Ishikawa (cell line): ENCODE results near the gene CDHR3.

Experiments used
- CEBPB ChIP-seq: IDR thresholded peaks from 2 replicates; pipeline ENCODE4 v1.6.1; 2012
- CREB1 ChIP-seq: IDR thresholded peaks from 2 replicates; pipeline ENCODE4 v1.6.1; 2012; ENCODE audit warnings: low read depth
- EGR1 ChIP-seq: IDR thresholded peaks from 2 replicates; pipeline ENCODE4 v1.6.1; 2012
- EP300 ChIP-seq: IDR thresholded peaks from 2 replicates; pipeline ENCODE4 v1.6.1; 2012; ENCODE audit warnings: borderline replicate concordance
- FOXM1 ChIP-seq: IDR thresholded peaks from 2 replicates; pipeline ENCODE4 v1.6.1; 2012; ENCODE audit warnings: low read depth, borderline replicate concordance
- MAX ChIP-seq: IDR thresholded peaks from 2 replicates; pipeline ENCODE4 v1.6.1; 2012
- RAD21 ChIP-seq: IDR thresholded peaks from 2 replicates; pipeline ENCODE4 v1.6.1; 2012; ENCODE audit warnings: low read depth
- TAF1 ChIP-seq: IDR thresholded peaks from 2 replicates; pipeline ENCODE4 v1.6.1; 2012; ENCODE audit warnings: low read depth, mild to moderate bottlenecking
- TCF12 ChIP-seq: IDR thresholded peaks from 2 replicates; pipeline ENCODE4 v1.6.1; 2012; ENCODE audit warnings: low read depth
- USF1 ChIP-seq: IDR thresholded peaks from 2 replicates; pipeline ENCODE4 v1.6.1; 2012
- YY1 ChIP-seq: IDR thresholded peaks from 2 replicates; pipeline ENCODE4 v1.6.1; 2012; ENCODE audit warnings: low read depth
- ZBTB7A ChIP-seq: IDR thresholded peaks from 2 replicates; pipeline ENCODE4 v1.6.1; 2012; ENCODE audit warnings: low read depth
- TF ChIP-seq, protein P1 (sequence below): IDR thresholded peaks from 2 replicates; pipeline ENCODE4 v1.6.1; 2012; ENCODE audit warnings: low read depth, mild to moderate bottlenecking

DNA sequence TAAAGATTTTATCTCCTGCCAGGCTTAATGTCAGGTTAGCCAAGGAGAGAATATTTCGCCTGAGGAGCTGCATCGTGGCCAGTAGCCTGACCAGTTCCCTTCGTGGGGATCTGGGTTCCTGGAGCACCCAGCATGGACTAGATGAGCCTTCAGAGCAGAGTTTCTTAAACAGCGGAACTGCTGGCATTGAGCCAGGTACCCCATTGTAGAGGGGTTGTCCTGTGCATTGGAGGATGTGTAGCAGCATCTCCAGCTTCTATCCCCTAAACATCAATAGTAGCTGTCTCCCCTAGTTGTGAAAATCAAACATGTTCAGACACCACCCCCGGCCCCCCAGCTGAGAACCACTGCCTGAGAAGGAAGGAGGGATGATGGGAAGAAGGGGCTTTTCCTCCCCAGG lies 36.2 kb downstream of the CDHR3 start:
- TF ChIP-seq TAF1 (no peak), EP300 (no peak), FOXM1 (no peak), MAX (no peak), CEBPB (no peak), YY1 (no peak), USF1 (no peak), CREB1 (no peak), RAD21 (no peak), EGR1 (no peak), TCF12 (no peak), ZBTB7A (no peak)
- TF ChIP-seq, protein P1, sequence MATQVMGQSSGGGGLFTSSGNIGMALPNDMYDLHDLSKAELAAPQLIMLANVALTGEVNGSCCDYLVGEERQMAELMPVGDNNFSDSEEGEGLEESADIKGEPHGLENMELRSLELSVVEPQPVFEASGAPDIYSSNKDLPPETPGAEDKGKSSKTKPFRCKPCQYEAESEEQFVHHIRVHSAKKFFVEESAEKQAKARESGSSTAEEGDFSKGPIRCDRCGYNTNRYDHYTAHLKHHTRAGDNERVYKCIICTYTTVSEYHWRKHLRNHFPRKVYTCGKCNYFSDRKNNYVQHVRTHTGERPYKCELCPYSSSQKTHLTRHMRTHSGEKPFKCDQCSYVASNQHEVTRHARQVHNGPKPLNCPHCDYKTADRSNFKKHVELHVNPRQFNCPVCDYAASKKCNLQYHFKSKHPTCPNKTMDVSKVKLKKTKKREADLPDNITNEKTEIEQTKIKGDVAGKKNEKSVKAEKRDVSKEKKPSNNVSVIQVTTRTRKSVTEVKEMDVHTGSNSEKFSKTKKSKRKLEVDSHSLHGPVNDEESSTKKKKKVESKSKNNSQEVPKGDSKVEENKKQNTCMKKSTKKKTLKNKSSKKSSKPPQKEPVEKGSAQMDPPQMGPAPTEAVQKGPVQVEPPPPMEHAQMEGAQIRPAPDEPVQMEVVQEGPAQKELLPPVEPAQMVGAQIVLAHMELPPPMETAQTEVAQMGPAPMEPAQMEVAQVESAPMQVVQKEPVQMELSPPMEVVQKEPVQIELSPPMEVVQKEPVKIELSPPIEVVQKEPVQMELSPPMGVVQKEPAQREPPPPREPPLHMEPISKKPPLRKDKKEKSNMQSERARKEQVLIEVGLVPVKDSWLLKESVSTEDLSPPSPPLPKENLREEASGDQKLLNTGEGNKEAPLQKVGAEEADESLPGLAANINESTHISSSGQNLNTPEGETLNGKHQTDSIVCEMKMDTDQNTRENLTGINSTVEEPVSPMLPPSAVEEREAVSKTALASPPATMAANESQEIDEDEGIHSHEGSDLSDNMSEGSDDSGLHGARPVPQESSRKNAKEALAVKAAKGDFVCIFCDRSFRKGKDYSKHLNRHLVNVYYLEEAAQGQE = no peak
